ENCODE results near the gene GTPBP8.

GRCh38 chr3:113000691-113001090, 9.9 kb downstream of the GTPBP8 start:
- TF ChIP-seq POLR2A (IDR thresholded peaks at IDR 0.05; ENCODE audit: low read length) (no peak), GATA1 (IDR thresholded peaks at IDR 0.05; ENCODE audit: low read depth, low read length) (no peak)

Measured in erythroblast (primary cell).